Esophagus muscularis mucosa (tissue), 4 donors: ENCODE results near the gene FCAMR. TPM values are rescaled to one million over a fixed set of nuclear protein-coding genes. Genes with fewer than 3 reads are reported as not detected.

Experiments used
- DNase-seq: peaks from one replicate; pipeline ENCODE4 v3.0.0-alpha.2; 2017; ENCODE audit errors: extremely low spot score
- H3K27ac ChIP-seq, 4 donors: fragments of 200-600 bp; sonication (generic); replicated peaks in 1 of 4; 1 replicate in 3 of 4; 2 replicates in 1 of 4; pipeline ENCODE4 v1.5.1; 2016 to 2019; ENCODE audit warnings: mild to moderate bottlenecking in 1 of 4
- H3K27me3 ChIP-seq, 4 donors: fragments of 200-600 bp; sonication (generic); one replicate each; pipeline versions ENCODE4 v1.5.1 to v1.6.0; 2016 to 2019
- H3K36me3 ChIP-seq, 4 donors: fragments of 200-600 bp; sonication (generic); one replicate each; pipeline ENCODE4 v1.5.1; 2016 to 2019
- H3K4me1 ChIP-seq, 4 donors: fragments of 200-600 bp; sonication (generic); one replicate each; pipeline ENCODE4 v1.5.1; 2016 to 2019
- H3K4me3 ChIP-seq, 4 donors: fragments of 200-600 bp; sonication (generic); 1 replicate in 2 of 4; 2 replicates in 2 of 4; pipeline ENCODE4 v1.5.1; 2016 to 2019; ENCODE audit warnings: mild to moderate bottlenecking in 4 of 4, moderate library complexity in 1 of 4
- H3K9me3 ChIP-seq, 4 donors: fragments of 200-600 bp; sonication (generic); 1 replicate in 3 of 4; 2 replicates in 1 of 4; pipeline ENCODE4 v1.5.1; 2016 to 2019
- EP300 ChIP-seq: sonication (generic); formaldehyde crosslinking; IDR thresholded peaks from one replicate; pipeline ENCODE4 v1.6.1; 2017; ENCODE audit warnings: antibody characterized with exemption
- POLR2A ChIP-seq: fragments of 450-650 bp; IDR thresholded peaks from one replicate; pipeline ENCODE4 v1.6.1; 2017; ENCODE audit warnings: antibody characterized with exemption, moderate library complexity, mild to moderate bottlenecking, low read depth
- POLR2AphosphoS5 ChIP-seq, 2 donors: sonication (generic); formaldehyde crosslinking; IDR thresholded peaks; one replicate each; pipeline ENCODE4 v1.6.1; 2017; ENCODE audit warnings: antibody characterized with exemption in 2 of 2
- whole genome bisulfite sequencing: methylation state at CpG from one replicate; pipeline ENCODE4 v1.1.5; 2018; 5-methylcytosine and 5-hydroxymethylcytosine counted together
- intact Hi-C: fragments of 100-400 bp; cut with DNase I; formaldehyde crosslinking; loops from one replicate; pipeline ENCODE4 v1.15.1; 2023
- total RNA-seq, 4 donors: library from RNA; depleted of rRNA; stranded (reverse); fragments of >200 nt; gene quantifications; one replicate each; pipeline versions ENCODE4 v1.1.0 to v1.2.1, GENCODE V29; 2016
- TF ChIP-seq, protein P1 (sequence below), 3 experiments: fragments of 200-600 bp in 2 of 3; fragments of 450-650 bp in 1 of 3; sonication (generic) in 2 of 3; IDR thresholded peaks; one replicate each; pipeline ENCODE4 v1.5.1; 2017 to 2019; ENCODE audit warnings: antibody characterized with exemption in 3 of 3, mild to moderate bottlenecking in 2 of 3, moderate library complexity in 1 of 3

FCAMR gene
- total RNA-seq, 4 donors from 2014 or later, result not detected

GRCh38 chr1:206962272-206962671, 8.0 kb downstream of the FCAMR start:
- no peaks in the 10 kb centered on the region for H3K36me3 ChIP-seq
- DNase-seq, result no peak
- no peak overlapping the region for H3K4me3 ChIP-seq
- WGBS, result 89% methylated on average over 7 of the region's 7 CpGs
- H3K9me3 ChIP-seq, result no peaks in the 10 kb centered on the region
- H3K4me1 ChIP-seq, result no peaks in the 10 kb centered on the region
- TF ChIP-seq EP300 (no peak), POLR2AphosphoS5 (IDR thresholded peaks at IDR 0.05) (no peak), POLR2A (no peak)
- TF ChIP-seq, protein P1, sequence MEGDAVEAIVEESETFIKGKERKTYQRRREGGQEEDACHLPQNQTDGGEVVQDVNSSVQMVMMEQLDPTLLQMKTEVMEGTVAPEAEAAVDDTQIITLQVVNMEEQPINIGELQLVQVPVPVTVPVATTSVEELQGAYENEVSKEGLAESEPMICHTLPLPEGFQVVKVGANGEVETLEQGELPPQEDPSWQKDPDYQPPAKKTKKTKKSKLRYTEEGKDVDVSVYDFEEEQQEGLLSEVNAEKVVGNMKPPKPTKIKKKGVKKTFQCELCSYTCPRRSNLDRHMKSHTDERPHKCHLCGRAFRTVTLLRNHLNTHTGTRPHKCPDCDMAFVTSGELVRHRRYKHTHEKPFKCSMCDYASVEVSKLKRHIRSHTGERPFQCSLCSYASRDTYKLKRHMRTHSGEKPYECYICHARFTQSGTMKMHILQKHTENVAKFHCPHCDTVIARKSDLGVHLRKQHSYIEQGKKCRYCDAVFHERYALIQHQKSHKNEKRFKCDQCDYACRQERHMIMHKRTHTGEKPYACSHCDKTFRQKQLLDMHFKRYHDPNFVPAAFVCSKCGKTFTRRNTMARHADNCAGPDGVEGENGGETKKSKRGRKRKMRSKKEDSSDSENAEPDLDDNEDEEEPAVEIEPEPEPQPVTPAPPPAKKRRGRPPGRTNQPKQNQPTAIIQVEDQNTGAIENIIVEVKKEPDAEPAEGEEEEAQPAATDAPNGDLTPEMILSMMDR (IDR thresholded peaks at IDR 0.05), result no peak
- no peaks in the 10 kb centered on the region for H3K27me3 ChIP-seq
- intact Hi-C loops, result no loop called here
- H3K27ac ChIP-seq, result no peak overlapping the region

GRCh38 chr1:206961668-206962067, 8.6 kb downstream of the FCAMR start:
- H3K27ac ChIP-seq, result no peak overlapping the region

GRCh38 chr1:206960676-206961386, 9.4 kb downstream of the FCAMR start:
- TF ChIP-seq EP300 (no peak), POLR2A (no peak), POLR2AphosphoS5 (IDR thresholded peaks at IDR 0.05) (no peak)
- TF ChIP-seq, protein P1 (IDR thresholded peaks at IDR 0.05), result no peak
- intact Hi-C loops, result no loop called here
- no peak for DNase-seq
- Histone ChIP-seq H3K36me3 (no peaks in the 10 kb centered on the region), H3K4me3 (no peak overlapping the region), H3K4me1 (no peaks in the 10 kb centered on the region), H3K27ac (no peak overlapping the region), H3K27me3 (no peaks in the 10 kb centered on the region), H3K9me3 (no peaks in the 10 kb centered on the region)
- 91% methylated on average over 6 of the region's 6 CpGs for WGBS

More at GRCh38 chr1:206961668-206962067, 8.6 kb downstream of the FCAMR start:
- intact Hi-C loops, result no loop called here
- Histone ChIP-seq H3K4me1 (no peaks in the 10 kb centered on the region), H3K4me3 (no peak overlapping the region), H3K27me3 (no peaks in the 10 kb centered on the region), H3K36me3 (no peaks in the 10 kb centered on the region), H3K9me3 (no peaks in the 10 kb centered on the region)
- 90% methylated on average over 2 of the region's 3 CpGs for WGBS
- no peak for DNase-seq
- TF ChIP-seq, protein P1 (IDR thresholded peaks at IDR 0.05), result no peak
- TF ChIP-seq EP300 (no peak), POLR2AphosphoS5 (IDR thresholded peaks at IDR 0.05) (no peak), POLR2A (no peak)

- H3K9me3 ChIP-seq, result no peaks in the 10 kb centered on the region
- no peaks in the 10 kb centered on the region for H3K4me1 ChIP-seq
- H3K27ac ChIP-seq, result no peak overlapping the region
- intact Hi-C loops, result no loop called here
- H3K36me3 ChIP-seq, result no peaks in the 10 kb centered on the region
- no peak for DNase-seq
- TF ChIP-seq EP300 (no peak), POLR2AphosphoS5 (IDR thresholded peaks at IDR 0.05) (no peak), POLR2A (no peak)
- TF ChIP-seq, protein P1 (IDR thresholded peaks at IDR 0.05), result no peak
- H3K4me3 ChIP-seq, result no peak overlapping the region
- no peaks in the 10 kb centered on the region for H3K27me3 ChIP-seq
- WGBS, result 94% methylated on average over 2 of the region's 2 CpGs
These were observed 12.1 kb downstream of the FCAMR start for GRCh38 chr1:206958144-206958543.

DNA sequence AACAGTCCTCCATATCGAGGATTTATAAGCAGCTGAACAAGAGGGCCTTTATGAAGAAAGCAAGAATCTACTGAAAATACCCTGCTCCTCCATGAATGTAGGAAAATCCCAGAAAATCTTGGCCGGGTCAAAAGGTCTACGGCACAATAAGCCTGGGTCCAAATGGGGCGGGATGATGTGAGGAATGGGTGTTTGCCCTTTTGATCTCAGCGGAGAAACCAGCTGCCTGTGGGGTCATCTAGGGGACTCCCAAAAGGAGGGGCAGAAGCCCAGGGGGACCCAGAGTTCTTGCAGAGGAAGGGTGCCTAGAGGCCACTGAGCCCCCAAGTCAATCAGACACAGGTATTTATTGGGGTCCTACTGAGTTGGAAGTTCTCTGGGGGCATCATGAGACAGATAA, 12.6 kb downstream of the FCAMR start:
- Histone ChIP-seq H3K4me1 (no peaks in the 10 kb centered on the region), H3K27me3 (no peaks in the 10 kb centered on the region), H3K4me3 (no peak overlapping the region), H3K36me3 (no peaks in the 10 kb centered on the region), H3K9me3 (no peaks in the 10 kb centered on the region), H3K27ac (no peak overlapping the region)
- TF ChIP-seq, protein P1 (IDR thresholded peaks at IDR 0.05), result no peak
- TF ChIP-seq POLR2A (no peak), POLR2AphosphoS5 (IDR thresholded peaks at IDR 0.05) (no peak), EP300 (no peak)
- intact Hi-C loops, result no loop called here
- 67% methylated on average over 5 of the region's 5 CpGs for WGBS
- no peak for DNase-seq
